GM21447 (cell line): Measurements from ENCODE around the gene ADAMTS8.

Source experiments
- ATAC-seq: cut with Tn5 transposase; IDR thresholded peaks from one replicate; pipeline ENCODE4 v1.9.1; 2021; ENCODE audit not compliant: unreplicated experiment

ADAMTS8 gene

GRCh38 chr11:130420478-130421198, 7.8 kb downstream of the ADAMTS8 start:
- no peak for ATAC-seq

- no peak for ATAC-seq
Observed at GRCh38 chr11:130418756-130419155, 9.7 kb downstream of the ADAMTS8 start.

GRCh38 chr11:130418210-130418609, 10.2 kb downstream of the ADAMTS8 start:
- no peak for ATAC-seq

- no peak for ATAC-seq
Observed at GRCh38 chr11:130416906-130417305, 11.5 kb downstream of the ADAMTS8 start.

GRCh38 chr11:130416530-130416882, 11.9 kb downstream of the ADAMTS8 start:
- ATAC-seq = no peak

- no peak for ATAC-seq
Observed at GRCh38 chr11:130415731-130416529, 12.5 kb downstream of the ADAMTS8 start.

- no peak for ATAC-seq
Observed at GRCh38 chr11:130414107-130415080, 14.0 kb downstream of the ADAMTS8 start.

GRCh38 chr11:130413405-130414106, 14.9 kb downstream of the ADAMTS8 start:
- ATAC-seq = no peak

GRCh38 chr11:130411223-130411622, 17.2 kb downstream of the ADAMTS8 start:
- no peak for ATAC-seq

GRCh38 chr11:130409594-130410388, 18.6 kb downstream of the ADAMTS8 start:
- ATAC-seq = no peak

- no peak for ATAC-seq
Observed at GRCh38 chr11:130408901-130409300, 19.5 kb downstream of the ADAMTS8 start.

GRCh38 chr11:130408401-130408890, 20.0 kb downstream of the ADAMTS8 start:
- ATAC-seq = no peak

GRCh38 chr11:130407978-130408377, 20.4 kb downstream of the ADAMTS8 start:
- no peak for ATAC-seq

- no peak for ATAC-seq
Observed at GRCh38 chr11:130405428-130405827, 23.0 kb downstream of the ADAMTS8 start.

- no peak for ATAC-seq
Observed at GRCh38 chr11:130404727-130405126, 23.7 kb downstream of the ADAMTS8 start.

GRCh38 chr11:130403967-130404366, 24.4 kb downstream of the ADAMTS8 start:
- ATAC-seq = no peak

- no peak for ATAC-seq
Observed at GRCh38 chr11:130403271-130403804, 25.1 kb downstream of the ADAMTS8 start.

- ATAC-seq = no peak
Observed at GRCh38 chr11:130402570-130402969, 25.8 kb downstream of the ADAMTS8 start.

GRCh38 chr11:130400781-130401483, 27.5 kb downstream of the ADAMTS8 start:
- ATAC-seq = no peak
